ENCODE results near the gene FAM25G.

The FAM25G gene

DNA sequence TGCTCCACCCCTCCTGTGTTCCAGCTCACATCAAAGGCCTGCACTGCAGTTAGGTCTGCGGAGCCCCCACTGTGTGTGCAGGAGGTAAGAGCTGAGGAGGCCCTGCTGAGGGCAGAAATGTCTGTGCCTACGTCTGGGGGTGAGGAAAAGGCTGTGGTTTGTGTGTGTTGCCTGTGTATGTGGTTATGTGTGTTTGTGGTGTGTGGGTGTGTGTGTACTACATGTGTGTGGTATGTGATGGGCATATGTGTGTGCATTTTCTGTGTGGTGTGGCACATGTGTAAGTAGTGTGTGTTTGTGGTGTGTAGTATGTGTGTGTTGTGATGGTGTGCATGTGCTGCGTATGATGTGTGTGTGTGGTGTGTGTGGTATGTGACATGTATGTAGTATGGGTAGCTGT lies 43.8 kb downstream of the FAM25G start:
- DNase-seq (ENCODE audit: low spot score): no peak
- TF ChIP-seq, protein P1, sequence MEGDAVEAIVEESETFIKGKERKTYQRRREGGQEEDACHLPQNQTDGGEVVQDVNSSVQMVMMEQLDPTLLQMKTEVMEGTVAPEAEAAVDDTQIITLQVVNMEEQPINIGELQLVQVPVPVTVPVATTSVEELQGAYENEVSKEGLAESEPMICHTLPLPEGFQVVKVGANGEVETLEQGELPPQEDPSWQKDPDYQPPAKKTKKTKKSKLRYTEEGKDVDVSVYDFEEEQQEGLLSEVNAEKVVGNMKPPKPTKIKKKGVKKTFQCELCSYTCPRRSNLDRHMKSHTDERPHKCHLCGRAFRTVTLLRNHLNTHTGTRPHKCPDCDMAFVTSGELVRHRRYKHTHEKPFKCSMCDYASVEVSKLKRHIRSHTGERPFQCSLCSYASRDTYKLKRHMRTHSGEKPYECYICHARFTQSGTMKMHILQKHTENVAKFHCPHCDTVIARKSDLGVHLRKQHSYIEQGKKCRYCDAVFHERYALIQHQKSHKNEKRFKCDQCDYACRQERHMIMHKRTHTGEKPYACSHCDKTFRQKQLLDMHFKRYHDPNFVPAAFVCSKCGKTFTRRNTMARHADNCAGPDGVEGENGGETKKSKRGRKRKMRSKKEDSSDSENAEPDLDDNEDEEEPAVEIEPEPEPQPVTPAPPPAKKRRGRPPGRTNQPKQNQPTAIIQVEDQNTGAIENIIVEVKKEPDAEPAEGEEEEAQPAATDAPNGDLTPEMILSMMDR (IDR thresholded peaks at IDR 0.05; ENCODE audit: extremely low read depth, insufficient read depth, missing control alignments): no peak
- in situ Hi-C loops (cut with MboI; ENCODE audit: low pct_unique_long_range_greater_than_20kb, low sequenced_read_pairs, unreplicated experiment): no loop called here

DNA sequence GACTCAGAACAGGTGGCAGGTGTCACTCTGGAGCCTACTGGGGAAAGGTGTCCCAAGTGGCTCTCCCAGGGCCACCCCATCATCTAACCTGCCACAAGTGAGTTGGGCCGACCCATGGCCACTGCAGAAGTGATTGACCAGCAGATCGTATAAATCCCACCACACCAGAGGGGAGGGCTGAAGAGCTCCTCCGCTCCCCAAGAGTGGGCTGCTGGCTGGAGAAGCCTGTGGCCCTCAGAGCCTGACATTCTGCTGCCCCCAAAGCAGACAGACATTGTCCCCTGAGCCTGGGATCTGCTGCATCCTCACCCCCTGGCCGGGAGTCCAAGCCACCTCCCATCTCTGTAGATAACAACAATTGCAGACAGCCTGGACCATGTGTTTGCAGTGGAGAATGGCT lies 44.3 kb downstream of the FAM25G start:
- TF ChIP-seq, protein P1 (IDR thresholded peaks at IDR 0.05; ENCODE audit: extremely low read depth, insufficient read depth, missing control alignments): no peak
- in situ Hi-C loops (cut with MboI; ENCODE audit: low pct_unique_long_range_greater_than_20kb, low sequenced_read_pairs, unreplicated experiment): no loop called here
- DNase-seq (ENCODE audit: low spot score): no peak

DNA sequence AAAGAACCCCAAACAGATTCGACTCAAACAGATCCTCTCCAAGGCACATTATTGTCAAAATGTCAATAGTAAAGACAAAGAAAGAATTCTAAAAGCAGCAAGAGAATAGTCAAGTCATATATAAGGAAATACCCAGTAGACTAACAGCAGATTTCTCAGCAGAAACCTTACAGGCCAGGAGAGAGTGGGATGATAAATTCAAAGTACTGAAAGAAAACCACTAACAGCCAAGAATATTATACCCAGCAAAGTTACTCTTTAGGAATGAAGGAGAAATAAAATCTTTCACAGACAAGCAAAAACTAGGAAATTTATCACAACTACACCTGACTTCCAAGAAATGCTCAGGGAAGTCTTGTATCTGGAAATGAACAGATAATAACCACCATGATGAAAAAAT lies 45.8 kb downstream of the FAM25G start:
- TF ChIP-seq, protein P1 (IDR thresholded peaks at IDR 0.05; ENCODE audit: extremely low read depth, insufficient read depth, missing control alignments): no peak
- no peak for DNase-seq (ENCODE audit: low spot score)
- in situ Hi-C loops (cut with MboI; ENCODE audit: low pct_unique_long_range_greater_than_20kb, low sequenced_read_pairs, unreplicated experiment): no loop called here

DNA sequence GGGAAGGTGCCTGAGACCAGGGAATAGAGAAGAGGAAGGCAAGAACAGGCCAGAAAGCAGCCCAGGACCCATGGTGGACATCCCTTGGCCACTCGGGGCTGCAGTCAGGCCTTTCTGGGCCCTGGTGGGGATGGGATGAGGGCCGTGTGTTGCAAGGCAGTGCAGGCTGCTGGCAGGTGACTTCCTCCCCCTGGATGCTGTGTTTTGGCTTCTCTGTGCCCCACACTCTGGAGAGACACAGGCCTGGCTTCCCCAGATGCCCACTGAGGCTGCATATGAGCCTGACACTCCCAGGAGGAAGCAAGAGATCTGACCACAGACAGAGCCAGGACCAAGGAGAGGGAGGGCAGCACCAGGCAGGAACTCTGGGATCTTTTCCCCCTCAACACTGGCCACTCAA lies 47.5 kb downstream of the FAM25G start:
- in situ Hi-C loops (cut with MboI; ENCODE audit: low pct_unique_long_range_greater_than_20kb, low sequenced_read_pairs, unreplicated experiment): no loop called here
- no peak for DNase-seq (ENCODE audit: low spot score)
- TF ChIP-seq, protein P1 (IDR thresholded peaks at IDR 0.05; ENCODE audit: extremely low read depth, insufficient read depth, missing control alignments): no peak

DNA sequence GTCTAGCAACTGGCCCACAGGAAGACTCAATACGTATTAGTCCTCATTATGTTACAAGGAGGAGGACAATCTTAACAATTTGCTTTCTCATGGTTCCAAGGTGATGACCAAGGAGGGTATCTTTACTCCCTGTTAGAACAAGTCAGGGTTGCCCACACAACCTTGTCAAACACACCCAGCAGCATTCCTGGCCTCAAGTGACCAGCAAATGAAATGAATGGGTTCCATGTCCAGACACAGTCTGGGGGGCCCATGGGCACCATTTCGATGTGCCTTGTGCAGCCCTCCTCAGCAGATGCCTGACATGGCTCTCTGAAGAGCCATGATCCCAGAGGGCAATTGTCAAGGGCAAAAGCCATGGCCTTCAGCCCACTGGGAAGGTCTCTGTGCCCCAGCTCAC lies 48.4 kb downstream of the FAM25G start:
- in situ Hi-C loops (cut with MboI; ENCODE audit: low pct_unique_long_range_greater_than_20kb, low sequenced_read_pairs, unreplicated experiment): no loop called here
- no peak for DNase-seq (ENCODE audit: low spot score)
- TF ChIP-seq, protein P1 (IDR thresholded peaks at IDR 0.05; ENCODE audit: extremely low read depth, insufficient read depth, missing control alignments): no peak

DNA sequence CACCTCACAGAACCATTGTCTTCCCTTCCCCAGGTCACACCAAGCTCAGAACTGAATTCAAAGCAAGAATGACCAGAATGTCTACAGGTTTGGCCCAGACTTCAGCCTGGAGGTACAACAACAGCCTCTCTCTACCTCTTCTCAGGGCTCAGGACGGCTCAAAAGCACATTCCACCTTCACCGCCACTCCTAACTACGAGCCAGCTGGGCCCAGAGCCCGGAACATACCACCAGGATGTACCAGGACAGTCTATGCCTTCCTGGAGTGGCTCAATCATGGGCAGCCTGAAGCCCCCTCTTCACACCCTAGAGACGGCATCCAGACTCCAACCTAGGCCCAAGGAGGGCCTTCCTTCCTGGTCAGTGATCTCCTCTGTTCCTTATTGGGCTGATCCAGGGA lies 49.1 kb downstream of the FAM25G start:
- TF ChIP-seq, protein P1 (IDR thresholded peaks at IDR 0.05; ENCODE audit: extremely low read depth, insufficient read depth, missing control alignments): no peak
- DNase-seq (ENCODE audit: low spot score): no peak
- in situ Hi-C loops (cut with MboI; ENCODE audit: low pct_unique_long_range_greater_than_20kb, low sequenced_read_pairs, unreplicated experiment): no loop called here

DNA sequence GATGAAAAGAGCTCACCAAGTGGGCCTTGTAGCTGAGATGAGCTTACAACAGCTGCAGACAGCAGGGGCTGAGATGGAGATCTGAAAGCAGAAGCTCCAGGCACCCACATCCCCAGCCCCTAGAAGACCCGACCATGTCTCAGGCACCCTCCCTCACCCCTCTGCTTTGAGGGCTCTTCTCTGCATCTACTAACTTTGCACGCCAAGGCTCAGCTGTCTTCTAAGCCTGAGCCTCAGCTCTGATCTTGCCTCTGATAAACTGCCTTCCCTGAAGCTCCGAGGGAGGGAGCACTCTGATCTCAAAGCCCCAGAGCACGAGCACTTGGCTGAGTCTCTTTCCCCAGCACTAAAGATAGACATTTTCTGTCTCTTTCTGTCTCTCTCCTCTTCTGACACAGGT lies 49.6 kb downstream of the FAM25G start:
- no peak for DNase-seq (ENCODE audit: low spot score)
- in situ Hi-C loops (cut with MboI; ENCODE audit: low pct_unique_long_range_greater_than_20kb, low sequenced_read_pairs, unreplicated experiment): no loop called here
- TF ChIP-seq, protein P1 (IDR thresholded peaks at IDR 0.05; ENCODE audit: extremely low read depth, insufficient read depth, missing control alignments): no peak

Measured in GM13977 (cell line).